BJ (cell line): ENCODE measurements around the gene FEV. TPM values are rescaled to one million over a fixed set of nuclear protein-coding genes. Genes with fewer than 3 reads are reported as not detected.

Source experiments
- CTCF ChIA-PET: fragments of 350-600 bp; formaldehyde crosslinking; extraction: SDS; loops from one replicate; lab custom pipeline; 2021; ENCODE audit warnings: antibody characterized with exemption, inconsistent platforms; lab: Yijun Ruan, JAX
- POLR2A ChIA-PET: fragments of 300-600 bp; sonication (Branson Sonifier 250); formaldehyde crosslinking; extraction: SDS; loops from one replicate; lab custom pipeline; 2021; ENCODE audit warnings: antibody characterized with exemption; lab: Charles Lee
- DNase-seq: peaks from one replicate; pipeline ENCODE4 v3.0.0-alpha.2; 2011; ENCODE audit warnings: low read depth
- H3K27me3 ChIP-seq: 2 replicates; pipeline ENCODE4 v1.6.0; 2011; ENCODE audit warnings: low read length; ENCODE audit not compliant: control insufficient read depth, insufficient read depth
- H3K36me3 ChIP-seq: 2 replicates; pipeline ENCODE4 v1.5.1; 2011; ENCODE audit warnings: low read length; ENCODE audit not compliant: control insufficient read depth, insufficient read depth
- H3K4me3 ChIP-seq: 2 replicates; pipeline ENCODE4 v1.5.1; 2011; ENCODE audit warnings: low read depth, mild to moderate bottlenecking, control low read depth, low read length
- CTCF ChIP-seq: IDR thresholded peaks from 2 replicates; pipeline ENCODE4 v1.5.1; 2011; ENCODE audit warnings: low read depth, mild to moderate bottlenecking, control low read depth, inconsistent platforms, low read length, moderate library complexity; ENCODE audit not compliant: insufficient read depth
- polyA plus RNA-seq: library from polyadenylated mRNA; depleted of rRNA; stranded (reverse); fragments of >200 nt; gene quantifications from 2 replicates; pipeline ENCODE4 v1.2.3, GENCODE V29; 2011

The FEV gene
- polyA plus RNA-seq, 1 experiment = not detected

- POLR2A ChIA-PET = interaction anchor here (0.6 kb wide), 1 partner anchor 668 kb away, joined by 3 read pairs; no protein-coding TSS in a partner anchor
- CTCF ChIA-PET = interaction anchor here (1.0 to 9.3 kb wide), 7 partner anchors 24 to 128 kb away, joined by 3 to 198 read pairs (median 10); partner anchors contain the start of gene NHEJ1
- no peak for DNase-seq
- Histone ChIP-seq H3K36me3 (no peaks in the 10 kb centered on the region), H3K4me3 (no peak overlapping the region), H3K27me3 (peaks cover 26% of the 10 kb centered on the region)
- TF ChIP-seq CTCF = no peak
Observed at GRCh38 chr2:219025637-219026585, 40.9 kb upstream of the FEV start.

DNA sequence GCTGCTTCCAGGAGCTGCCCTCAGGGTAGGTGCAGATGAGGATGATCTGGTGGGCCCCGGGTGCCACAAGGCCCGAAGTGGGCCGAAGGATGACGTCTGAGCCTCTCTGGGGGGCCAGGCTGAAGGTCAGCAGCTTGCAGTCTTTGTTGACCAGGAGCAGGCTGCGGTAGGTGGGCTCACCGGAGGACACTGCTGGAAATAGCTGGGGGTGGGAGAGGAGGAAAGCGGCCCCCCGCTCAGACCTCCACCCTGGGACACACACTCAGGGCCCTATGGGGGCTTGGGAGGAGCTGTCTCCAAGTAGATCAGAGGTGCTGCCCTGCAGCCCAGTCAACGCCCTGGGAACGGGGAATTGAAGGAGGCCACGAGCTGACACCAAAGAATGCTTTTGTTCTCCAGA, 39.1 kb upstream of the FEV start:
- DNase-seq = no peak
- ChIA-PET POLR2A (no interaction called here), CTCF (interaction anchor here (0.8 to 9.3 kb wide), 4 partner anchors 34 to 130 kb away, joined by 3 to 198 read pairs (median 4); partner anchors contain the start of gene NHEJ1)
- Histone ChIP-seq H3K36me3 (no peaks in the 10 kb centered on the region), H3K27me3 (peaks cover 31% of the 10 kb centered on the region), H3K4me3 (no peak overlapping the region)
- no peak for TF ChIP-seq CTCF

- Histone ChIP-seq H3K36me3 (no peaks in the 10 kb centered on the region), H3K27me3 (peaks cover 34% of the 10 kb centered on the region), H3K4me3 (no peak overlapping the region)
- TF ChIP-seq CTCF = no peak
- ChIA-PET CTCF (interaction anchor here (9.3 kb wide), 1 partner anchor 131 kb away, joined by 198 read pairs; the partner anchor contains the start of gene NHEJ1), POLR2A (no interaction called here)
- no peak for DNase-seq
Observed at GRCh38 chr2:219023045-219023605, 38.1 kb upstream of the FEV start.

GRCh38 chr2:219022616-219023015, 37.6 kb upstream of the FEV start:
- ChIA-PET CTCF (no interaction called here), POLR2A (no interaction called here)
- H3K27me3 ChIP-seq = peaks cover 37% of the 10 kb centered on the region
- no peak for TF ChIP-seq CTCF
- no peak overlapping the region for H3K4me3 ChIP-seq
- H3K36me3 ChIP-seq = no peaks in the 10 kb centered on the region
- DNase-seq = no peak

DNA sequence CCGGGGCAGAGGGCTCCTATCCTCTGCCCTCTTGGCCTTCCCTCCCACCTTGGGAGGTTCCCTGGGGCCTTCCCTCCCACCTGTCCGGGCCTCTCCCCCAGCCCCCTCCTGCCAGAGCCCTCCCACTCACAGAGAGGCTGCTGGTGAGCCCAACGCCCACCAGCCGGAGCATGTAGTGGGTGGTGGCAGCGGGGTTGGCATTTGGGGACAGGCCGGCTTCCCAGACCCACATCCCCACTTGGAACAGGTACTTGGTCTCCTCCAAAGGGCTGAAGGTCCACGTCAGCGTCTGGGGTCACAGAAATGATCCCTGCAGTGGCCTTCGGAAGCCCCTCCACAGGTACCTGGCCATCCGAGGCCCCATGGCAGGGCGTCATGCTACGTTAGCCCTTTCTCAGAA, 37.1 kb upstream of the FEV start:
- no peak for TF ChIP-seq CTCF
- H3K36me3 ChIP-seq = no peaks in the 10 kb centered on the region
- CTCF ChIA-PET = interaction anchor here (1.4 to 3.0 kb wide), 3 partner anchors 7 to 26 kb away, joined by 3 to 20 read pairs (median 9); no protein-coding TSS in a partner anchor
- POLR2A ChIA-PET = no interaction called here
- peaks cover 37% of the 10 kb centered on the region for H3K27me3 ChIP-seq
- no peak for DNase-seq
- H3K4me3 ChIP-seq = no peak overlapping the region
